HG03469 (cell line): Measurements from ENCODE around the gene KAT6B.

Experiments
- ATAC-seq: cut with Tn5 transposase; IDR thresholded peaks from one replicate; pipeline ENCODE4 v1.9.1; 2021; ENCODE audit warnings: mild to moderate bottlenecking, moderate library complexity, moderate number of reproducible peaks; ENCODE audit not compliant: unreplicated experiment

Gene KAT6B

DNA sequence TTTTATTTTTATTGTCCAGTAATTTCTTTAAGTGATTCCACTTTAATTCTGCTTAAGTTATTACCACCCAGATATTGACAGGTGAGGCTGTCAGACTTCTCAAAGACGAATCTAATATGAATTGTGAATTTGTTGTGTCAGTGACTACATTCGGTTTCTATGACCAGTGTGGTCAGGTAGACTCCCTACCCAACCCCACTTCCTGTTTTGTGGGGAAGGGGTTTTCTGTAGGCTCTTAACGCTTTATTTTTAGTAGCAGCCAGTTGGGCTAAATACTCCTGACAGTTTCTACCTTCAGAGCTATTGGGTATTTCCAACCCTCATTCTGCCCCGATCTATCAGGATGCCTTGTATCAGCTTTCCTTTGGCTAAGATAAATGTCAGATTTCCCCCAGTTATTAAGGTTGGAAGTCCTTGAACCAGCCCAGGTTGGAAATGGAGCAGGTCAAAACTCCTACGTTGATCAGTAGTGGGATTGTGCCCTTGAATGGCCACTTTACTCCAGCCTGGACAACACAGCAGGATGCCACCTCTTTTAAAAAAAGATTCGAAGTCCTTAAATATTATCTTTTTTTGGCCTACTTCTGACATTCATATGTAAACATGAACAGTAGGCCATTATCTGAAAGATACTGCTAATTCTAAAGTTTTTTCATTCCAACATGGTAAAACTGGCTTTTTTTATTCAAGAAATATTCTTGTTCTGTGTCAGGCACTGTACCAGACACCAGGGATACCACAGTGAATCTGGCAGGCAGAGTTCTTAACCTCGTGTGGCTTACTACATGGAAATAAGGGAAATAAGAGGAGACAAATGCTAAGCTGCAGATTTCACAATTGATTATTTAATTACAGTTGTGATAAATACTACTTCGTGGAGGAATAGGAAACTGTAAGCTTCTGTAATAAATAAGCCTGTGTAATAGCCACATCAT is 151.8 kb downstream of the KAT6B start:
- peak; percentile 74 for ATAC-seq

DNA sequence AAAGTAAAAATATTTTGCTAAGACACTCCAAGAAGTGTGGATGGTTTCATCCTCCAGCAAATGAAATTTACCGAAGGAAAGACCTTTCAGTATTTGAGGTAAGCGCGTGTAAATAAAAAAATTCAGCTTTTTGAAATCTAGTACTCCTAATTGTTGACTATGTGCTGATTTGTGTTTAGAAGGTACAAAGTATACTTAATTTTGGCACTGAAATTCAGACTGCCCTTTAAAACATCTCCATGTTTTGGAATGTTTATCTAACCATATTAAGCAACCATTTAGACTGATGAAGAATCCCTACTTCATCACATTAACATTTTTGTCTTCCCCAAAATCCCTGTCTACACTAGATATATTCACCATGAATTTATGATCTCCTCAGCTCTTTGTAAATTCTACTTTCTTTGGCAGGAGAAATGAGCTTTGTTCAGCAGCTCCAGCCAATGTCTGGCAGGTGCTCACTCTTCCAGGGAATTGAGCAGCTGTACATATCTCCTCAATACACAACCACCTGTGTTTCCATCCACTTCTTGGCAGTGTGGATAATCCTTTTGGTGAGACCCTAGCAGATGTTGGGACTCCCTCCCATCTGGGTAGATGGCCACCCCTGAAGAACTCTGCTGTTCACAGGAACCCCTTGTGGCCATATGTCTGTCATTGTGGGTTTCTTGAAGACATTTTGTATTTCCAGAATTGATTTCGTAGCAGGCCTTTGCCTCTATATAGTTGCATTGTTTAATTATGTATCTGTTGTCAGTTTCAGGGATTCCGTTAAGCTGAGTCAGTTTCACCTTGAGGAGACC is 155.6 kb downstream of the KAT6B start:
- ATAC-seq: no peak

DNA sequence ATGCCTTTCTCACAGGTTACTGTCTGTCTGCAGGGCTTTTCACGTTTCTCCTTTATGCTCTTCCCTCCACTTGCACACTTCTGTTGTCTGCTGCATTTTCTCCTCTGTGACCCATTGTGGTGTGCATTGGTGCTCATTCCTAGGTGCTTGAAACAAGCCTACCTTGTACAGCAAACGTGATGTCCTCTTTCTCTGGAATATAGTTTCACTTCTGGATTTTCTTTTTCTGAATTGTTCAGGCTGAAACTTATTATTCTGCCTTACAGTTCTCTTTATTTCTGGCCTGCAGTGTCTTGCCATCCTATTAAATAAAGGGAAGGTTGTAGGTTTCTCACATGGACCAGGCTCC is 156.2 kb downstream of the KAT6B start:
- no peak for ATAC-seq

DNA sequence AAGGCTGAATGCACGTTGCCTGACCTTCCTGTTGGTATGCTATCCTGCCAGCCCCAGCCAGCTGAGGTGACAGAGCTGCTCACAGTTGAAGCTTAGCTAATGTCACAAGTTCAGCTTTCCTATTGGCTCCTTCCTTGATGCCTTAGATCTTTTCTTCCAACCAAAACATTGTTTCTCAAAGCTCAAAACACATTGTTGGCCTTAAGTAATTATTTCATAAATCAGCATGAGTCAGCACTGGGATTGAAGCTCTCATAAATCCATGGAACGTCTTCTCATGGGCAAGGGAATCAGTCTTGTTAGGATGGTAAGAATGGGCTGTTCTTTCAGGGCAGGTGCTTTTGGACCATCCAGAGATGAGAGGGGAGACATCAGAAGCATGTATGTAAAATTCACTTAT is 157.0 kb downstream of the KAT6B start:
- ATAC-seq: no peak

DNA sequence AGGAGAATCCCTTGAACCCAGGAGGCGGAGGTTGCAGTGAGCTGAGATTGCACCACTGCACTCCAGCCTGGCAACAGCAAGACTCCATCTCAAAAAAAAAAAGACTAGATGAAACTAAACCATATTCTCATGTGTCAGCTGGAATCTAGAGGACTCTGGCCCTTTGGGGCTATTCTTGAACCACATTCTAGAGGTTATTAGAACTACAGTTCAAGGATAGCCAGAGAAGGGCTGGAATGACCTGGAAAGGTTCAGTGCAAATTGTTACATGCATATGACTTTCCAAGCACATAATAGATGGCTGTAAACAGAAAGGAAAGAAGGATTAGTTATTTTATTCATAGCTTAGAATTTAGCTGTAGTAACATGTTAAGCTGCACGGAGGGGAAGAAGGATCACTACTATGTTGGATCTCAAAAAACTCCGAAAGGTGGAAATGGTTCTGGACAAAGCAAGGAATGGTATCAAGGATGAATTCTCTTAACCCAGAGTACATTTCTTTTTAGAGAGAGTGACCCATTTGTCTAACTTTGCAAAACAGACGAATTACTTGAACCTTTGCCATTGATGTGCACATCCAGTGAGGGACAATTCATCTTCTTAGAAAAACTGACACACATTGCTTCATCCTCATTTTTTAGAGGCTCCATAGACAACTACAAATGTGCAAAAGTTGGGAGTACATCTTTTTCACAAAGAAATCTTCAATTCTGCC is 161.1 kb downstream of the KAT6B start:
- ATAC-seq: no peak

DNA sequence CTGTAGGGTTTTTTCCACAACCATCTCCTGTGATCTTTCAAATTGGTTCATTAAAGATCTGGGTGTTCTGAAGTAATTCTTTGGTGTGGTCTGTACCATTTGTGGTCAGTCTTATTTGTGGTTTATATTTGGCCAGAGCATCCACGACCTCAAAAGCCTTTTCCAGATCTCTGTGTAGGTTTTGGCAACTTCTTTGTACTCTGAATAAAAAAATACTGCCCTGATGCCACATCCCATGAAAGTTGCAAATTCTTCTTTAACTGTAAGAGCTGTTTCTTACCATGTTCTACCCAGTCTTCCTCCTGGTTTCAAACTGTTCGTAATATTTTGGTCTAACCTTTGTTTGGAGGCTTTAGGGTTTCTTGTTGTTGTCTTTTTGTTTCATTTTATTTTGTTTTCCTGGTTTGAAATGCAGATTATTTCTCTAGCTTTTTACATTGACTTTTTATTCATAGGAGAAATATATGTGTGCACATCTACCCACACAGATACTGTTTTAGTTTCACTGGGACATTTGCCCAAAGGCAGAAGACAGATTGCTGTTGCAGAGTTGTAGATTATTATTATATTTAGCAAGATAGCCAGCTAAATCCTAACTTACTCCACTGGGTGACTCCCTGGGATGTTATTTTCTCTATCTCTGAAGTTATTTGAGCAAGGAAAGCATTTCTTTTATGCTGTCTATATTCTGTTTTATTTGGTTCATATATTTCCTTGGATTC is 161.8 kb downstream of the KAT6B start:
- no peak for ATAC-seq

DNA sequence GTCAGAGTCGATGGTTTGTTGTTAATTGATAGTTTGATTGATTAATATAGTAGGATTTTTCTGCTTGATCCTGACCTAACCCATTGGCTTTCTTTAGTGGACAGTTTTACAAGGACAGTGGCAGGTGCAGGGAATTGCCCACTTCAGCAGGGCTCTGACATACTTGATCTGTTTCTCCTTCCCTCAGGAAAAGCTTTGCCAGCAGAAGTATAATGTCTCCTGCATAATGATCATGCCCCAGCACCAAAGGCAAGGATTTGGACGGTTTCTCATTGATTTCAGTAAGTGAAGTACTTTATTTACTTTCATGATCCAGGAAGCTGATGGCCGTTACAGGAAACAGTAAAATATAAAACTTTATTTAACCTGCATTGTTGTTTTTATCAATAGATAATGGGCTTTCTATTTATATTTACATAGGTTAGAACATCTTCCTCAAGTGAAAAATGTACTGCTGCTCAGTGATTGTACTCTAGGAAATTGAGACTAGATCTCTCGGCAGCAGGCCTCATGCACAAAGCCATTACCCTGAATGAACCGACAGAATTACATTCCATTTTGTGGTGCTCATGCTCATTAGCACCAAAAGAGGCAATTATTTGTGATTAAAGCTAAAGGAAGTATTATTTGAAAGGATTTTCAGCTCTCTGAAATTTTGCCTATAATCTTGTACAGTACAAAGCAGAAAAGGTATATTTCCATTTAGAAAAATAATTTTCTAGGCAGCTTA is 162.6 kb downstream of the KAT6B start:
- ATAC-seq: no peak

DNA sequence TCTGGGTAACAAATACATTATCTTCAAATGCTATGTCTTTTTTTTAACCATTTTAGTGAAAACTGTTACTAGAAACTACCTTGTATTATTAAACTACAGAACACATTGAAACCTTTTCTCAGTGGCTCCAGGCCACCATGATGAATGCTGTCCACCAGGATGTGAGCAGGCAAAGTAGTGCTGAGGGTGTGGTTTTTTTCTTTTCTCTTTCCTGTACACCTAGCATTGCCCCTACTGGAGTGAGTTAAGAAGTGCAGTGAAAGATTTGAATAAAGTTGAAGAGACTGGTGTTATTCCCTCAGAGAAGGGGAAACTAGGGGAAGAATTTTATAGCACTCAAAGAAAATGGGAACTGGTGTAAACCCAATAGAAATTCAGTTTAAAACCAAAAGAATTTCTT is 165.0 kb downstream of the KAT6B start:
- no peak for ATAC-seq

DNA sequence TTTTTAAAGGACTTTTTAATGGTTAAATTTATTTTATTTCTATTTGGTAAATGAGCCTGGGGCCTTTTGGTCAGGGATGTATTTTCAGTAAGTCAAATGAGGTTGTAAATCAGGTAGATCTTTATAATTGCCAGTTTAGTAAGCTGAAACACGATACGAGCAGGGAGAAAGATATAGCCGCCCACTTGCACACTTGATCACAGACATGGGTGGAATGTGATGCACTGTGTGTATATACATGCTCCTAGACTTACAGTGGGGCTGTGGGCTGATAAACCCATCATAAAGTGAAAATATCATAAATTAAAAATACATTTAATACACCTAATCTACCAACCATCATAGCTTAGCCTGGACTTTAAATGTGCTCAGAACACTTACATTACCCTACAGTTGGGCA is 165.7 kb downstream of the KAT6B start:
- ATAC-seq: no peak

DNA sequence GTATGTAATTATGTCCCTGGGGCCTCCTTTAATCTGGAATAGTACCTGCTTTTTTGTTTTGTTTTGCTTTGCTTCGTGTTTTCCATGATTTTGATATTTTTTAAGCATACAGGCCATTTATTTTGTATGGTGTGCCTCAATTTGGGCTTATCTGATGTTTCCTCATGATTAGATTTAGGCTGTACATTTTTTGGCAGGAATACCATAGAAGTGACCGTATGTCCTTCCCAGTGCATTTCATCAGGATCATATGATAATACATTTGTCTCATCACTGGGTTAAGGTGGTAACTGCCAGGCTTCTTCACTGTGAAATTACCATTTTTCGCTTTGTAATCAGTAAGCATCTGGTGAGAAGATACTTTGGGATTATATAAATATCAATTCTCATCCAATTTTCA is 167.2 kb downstream of the KAT6B start:
- no peak for ATAC-seq

DNA sequence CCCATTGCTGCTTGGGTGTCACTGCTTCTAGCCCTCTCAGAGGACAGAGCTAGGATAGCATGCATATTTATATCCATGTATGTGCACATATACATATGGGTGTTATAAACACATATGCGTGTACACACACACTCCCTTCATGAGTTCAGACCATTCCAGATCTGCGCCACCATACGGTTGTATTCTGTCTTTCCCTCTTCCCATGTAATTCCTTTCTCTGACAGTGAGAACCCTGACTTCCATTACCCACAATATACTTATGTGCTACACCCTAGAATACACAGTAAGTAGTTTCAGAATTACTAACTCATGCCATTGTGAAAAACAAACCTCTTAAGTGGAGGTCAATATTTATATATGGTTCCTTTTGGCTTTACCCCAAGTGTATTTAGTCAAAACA is 168.5 kb downstream of the KAT6B start:
- ATAC-seq: no peak

DNA sequence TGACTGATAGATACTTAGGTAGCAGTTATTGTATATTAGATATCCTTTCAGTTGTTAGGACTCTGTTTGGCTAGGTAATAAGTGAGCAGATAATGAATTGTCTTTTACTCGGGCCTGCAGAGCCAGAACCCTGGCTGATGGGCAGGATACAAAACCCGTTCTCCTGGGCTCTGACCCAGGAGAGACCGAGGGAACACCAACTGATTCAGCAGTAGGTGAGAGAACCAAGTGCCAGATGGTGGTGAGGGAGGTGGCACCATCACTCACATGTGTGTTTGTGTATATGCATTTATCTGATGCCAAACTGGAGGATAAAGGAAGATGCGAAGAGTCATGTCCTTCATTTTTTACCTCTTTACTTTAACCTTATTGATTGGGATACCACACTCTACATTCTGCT is 169.4 kb downstream of the KAT6B start:
- ATAC-seq: no peak

DNA sequence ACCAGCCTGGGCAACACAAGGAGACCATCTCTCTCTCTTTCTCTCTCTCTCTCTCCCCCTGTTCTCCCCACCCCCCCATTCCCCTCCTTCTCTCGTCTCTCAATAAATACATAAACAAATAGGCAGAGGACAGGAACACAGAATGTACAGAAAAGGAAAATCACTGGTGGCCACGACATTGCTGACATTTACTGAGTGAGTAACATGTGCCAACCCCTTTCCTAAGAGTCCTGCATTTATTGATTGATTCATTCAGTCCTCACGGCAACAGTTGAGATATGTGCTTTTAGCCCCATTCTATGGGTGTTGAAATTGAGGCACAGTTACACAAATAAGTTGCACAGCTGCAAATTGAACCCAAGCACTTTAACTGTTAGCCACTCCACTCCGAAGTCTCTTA is 170.8 kb downstream of the KAT6B start:
- no peak for ATAC-seq

DNA sequence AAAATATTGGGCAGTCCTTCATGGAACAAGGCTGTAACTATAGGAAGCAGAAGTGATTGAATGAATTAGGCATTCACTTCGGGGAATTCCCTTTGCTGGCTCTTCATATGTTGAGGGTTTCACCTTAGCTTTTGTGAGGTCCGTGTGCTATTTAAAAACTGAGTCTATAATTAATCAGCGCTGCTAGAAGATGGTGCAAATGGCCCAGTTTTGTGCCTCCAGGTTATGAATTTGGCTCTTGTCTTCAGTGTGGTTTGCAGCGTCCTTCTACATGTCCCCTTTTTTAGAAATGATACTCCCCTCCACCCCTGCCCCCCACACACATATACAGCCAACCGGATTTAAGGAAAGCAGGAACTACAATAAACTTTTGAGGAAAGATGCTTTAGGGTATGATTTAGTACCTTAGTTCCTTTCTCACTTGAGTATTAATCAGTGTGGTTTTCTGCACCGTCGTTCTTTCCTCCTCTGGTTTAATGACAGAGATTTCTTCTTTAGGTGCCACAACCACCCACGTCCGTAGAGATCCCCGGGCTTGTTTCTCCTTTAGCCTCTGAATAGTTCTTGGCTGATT is 174.4 kb downstream of the KAT6B start:
- peak; percentile 66 for ATAC-seq

DNA sequence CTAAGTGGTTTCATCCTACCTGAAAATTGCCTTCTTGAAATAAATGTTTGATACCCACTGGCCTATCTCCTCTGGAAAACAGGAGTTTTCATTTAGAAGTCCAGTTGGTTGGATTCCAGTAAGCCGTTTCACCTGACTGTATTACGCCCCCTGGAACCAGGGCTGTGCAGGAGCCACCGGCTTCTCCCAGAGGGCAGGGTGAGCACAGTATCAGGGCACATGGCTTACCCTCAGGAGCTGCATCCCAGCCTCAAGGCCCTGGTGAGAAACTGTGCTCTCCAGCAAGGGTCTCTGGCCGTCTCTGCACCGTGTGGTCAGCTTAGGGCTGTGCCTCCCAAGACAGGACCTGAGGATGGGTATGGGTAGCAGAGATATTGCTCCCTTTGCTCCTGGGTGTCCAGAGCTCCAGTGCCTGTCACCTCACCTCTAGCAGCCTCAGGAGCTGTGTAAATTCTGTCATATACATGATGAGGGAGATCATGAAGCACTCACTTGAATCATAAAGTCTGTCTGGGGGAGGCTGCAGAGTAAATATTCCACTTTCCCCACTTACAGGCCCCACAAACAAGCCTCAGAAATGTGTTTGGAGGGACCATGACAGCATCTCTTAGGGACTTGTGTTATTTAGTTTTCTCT is 175.4 kb downstream of the KAT6B start:
- no peak for ATAC-seq

DNA sequence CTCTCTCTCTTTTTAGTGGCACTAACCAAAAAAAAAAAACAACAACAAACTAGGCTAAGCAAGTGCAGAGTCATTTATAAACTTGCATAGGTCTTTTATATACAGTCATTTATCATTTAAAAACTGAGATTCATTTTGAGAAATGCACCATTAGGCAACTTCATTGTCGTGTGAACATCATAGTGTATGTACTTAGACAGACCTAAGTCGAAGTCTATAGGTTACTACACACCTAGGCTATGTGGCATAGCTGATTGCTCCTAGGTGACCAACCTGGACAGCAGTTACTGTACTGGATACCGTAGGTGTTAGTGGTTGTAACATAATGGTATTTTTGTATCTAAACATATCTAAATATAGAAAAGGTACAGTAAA is 175.9 kb downstream of the KAT6B start:
- ATAC-seq: no peak

DNA sequence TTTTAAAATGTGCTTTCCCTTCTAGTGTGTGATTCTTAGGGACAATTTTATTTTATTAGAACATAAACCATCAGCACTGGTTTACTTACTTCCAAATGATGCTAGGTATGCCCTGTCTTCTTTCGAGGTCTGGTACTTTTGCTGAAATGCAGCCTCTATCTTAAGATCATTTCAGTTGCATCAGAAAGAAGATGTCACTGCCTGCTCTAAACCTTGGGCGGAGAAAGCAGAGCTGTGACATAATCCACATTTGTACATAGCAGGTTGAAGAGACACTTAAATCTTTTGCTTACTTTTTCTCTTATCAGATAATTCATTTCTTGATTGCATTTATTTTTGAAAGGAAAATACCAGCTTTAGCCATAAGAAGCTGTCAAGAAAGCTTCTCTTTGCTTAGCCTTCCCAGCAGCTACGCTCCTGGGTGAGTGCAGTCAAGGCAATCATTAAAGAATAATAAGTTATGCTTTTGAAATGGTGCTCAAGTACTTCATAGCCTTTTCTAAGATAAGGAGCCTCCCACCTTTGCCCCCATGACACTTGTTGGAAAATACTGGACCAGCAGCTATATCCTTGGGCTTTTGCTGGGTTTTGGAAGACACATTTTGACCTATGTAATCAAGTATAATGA is 176.7 kb downstream of the KAT6B start:
- ATAC-seq: no peak

DNA sequence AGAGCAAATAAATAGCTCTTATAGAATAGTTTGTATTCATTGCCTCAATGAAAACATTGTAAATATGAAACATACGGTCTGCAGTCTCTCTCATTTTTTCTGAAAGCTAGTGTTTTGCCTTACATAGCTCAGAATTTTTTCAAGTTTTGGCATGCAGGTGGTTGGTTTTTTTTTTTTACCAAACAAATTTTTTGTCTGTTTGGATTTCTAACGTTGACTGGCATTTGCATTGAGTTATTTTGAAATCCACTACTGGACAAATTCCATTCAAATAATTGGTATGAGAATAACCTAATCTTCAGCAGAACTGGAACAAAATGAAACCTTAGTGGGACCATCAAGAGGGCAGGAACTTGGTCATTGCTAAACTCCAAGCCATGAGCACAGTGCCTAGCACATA is 177.5 kb downstream of the KAT6B start:
- ATAC-seq: no peak

DNA sequence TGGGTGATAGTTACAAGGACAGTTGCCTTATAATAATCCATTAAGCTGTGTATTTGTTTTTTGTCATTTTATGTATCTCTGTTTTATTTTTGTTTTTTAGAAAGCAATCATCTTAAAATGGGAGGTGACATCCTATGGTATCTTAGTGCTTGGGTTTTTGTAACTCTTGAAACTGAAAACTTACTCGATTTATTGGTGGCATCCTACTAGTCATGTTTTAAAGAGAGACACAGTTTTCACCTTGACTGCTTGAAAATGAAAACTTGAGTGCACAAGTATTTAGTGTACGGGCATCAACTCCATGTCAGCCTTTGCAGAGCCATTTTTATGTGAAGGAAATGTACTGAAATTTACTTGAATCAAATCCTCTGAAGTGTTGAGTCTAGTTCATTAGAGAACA is 181.2 kb downstream of the KAT6B start:
- ATAC-seq: no peak
